WTC11 (cell line): ENCODE data around the gene SGCA.

Source experiments
- ATF2 ChIP-seq: sonication (generic); formaldehyde crosslinking; IDR thresholded peaks from 2 replicates; pipeline ENCODE4 v1.8.1; 2022; ENCODE audit warnings: low read depth, missing genetic modification reagents, borderline replicate concordance
- HMGA2 ChIP-seq: fragments of 250-450 bp; sonication (Bioruptor Pico); IDR thresholded peaks from 2 replicates; pipeline ENCODE4 v1.4.0; 2021; ENCODE audit warnings: mild to moderate bottlenecking, moderate library complexity
- TEAD4 ChIP-seq: sonication (generic); formaldehyde crosslinking; IDR thresholded peaks from 2 replicates; pipeline ENCODE4 v1.8.0; 2022; ENCODE audit warnings: mild to moderate bottlenecking, missing genetic modification reagents
- ZMAT4 ChIP-seq: fragments of 250-450 bp; sonication (Bioruptor Pico); IDR thresholded peaks from 2 replicates; pipeline ENCODE4 v1.9.0; 2021; ENCODE audit warnings: mild to moderate bottlenecking
- ZNF121 ChIP-seq: sonication (generic); formaldehyde crosslinking; IDR thresholded peaks from 2 replicates; pipeline ENCODE4 v1.8.0; 2023; ENCODE audit warnings: missing genetic modification reagents
- TF ChIP-seq, protein P1 (sequence below): fragments of 200-600 bp; IDR thresholded peaks from 2 replicates; pipeline ENCODE4 v1.8.0; 2022; ENCODE audit warnings: antibody characterized with exemption
- TF ChIP-seq, protein P2 (sequence below): sonication (generic); formaldehyde crosslinking; conservative IDR thresholded peaks from 2 replicates; pipeline ENCODE4 v1.8.1; 2023; ENCODE audit warnings: mild to moderate bottlenecking, low read depth, missing genetic modification reagents, moderate library complexity
- TF ChIP-seq, protein P3 (sequence below): sonication (generic); formaldehyde crosslinking; IDR thresholded peaks from 2 replicates; pipeline ENCODE4 v1.8.1; 2022; ENCODE audit warnings: missing genetic modification reagents, borderline replicate concordance

DNA sequence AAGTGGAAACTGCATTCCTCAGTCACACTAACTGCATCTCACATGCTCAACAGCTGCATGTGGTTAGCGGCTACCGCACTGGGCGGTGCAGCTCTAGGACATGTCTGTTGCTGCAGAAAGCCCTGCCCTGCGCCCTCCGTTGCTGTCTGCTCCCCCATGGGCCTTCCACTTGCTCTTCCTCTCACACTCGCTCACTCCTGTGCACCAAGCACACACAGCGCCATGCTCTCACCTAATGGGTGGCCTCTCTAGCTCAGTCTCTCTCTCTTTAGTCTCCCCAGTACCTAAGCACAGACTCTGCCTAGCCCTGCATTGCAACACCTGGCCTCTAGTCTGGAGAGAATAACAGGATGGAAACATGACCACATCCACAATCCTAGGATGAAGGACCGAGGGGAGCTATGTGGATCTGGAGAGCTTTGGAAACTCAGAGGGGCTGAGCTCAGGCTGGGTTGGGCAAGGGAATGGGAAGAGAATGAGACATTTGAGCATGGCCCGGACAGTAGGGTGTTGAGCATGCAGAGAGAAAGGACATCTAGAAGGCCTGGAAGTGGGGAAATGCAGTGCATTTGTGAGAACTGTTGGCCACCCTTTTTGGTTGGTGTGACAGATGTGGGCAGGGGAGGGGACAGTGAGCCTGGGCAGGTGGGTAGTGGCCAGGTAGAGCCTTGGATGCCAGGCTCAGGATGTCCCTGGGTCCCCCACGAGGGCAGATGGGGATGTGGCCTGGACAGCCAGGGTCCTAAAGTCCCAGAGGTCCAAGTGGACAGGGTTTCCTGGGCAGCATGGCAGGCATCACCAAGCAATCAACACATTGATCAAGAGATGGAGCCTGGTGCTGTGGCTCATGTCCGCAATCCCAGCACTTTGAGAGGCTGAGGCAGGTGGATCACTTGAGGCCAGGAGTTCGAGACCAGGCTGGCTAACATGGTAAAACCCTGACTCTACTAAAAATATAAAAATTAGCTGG is 16.1 kb downstream of the SGCA start:
- no peak for TF ChIP-seq ZNF121
- no peak for TF ChIP-seq ATF2
- TF ChIP-seq HMGA2 (CRISPR knock-in tag): no peak
- TF ChIP-seq, protein P1, sequence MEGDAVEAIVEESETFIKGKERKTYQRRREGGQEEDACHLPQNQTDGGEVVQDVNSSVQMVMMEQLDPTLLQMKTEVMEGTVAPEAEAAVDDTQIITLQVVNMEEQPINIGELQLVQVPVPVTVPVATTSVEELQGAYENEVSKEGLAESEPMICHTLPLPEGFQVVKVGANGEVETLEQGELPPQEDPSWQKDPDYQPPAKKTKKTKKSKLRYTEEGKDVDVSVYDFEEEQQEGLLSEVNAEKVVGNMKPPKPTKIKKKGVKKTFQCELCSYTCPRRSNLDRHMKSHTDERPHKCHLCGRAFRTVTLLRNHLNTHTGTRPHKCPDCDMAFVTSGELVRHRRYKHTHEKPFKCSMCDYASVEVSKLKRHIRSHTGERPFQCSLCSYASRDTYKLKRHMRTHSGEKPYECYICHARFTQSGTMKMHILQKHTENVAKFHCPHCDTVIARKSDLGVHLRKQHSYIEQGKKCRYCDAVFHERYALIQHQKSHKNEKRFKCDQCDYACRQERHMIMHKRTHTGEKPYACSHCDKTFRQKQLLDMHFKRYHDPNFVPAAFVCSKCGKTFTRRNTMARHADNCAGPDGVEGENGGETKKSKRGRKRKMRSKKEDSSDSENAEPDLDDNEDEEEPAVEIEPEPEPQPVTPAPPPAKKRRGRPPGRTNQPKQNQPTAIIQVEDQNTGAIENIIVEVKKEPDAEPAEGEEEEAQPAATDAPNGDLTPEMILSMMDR: no peak
- TF ChIP-seq, protein P2, sequence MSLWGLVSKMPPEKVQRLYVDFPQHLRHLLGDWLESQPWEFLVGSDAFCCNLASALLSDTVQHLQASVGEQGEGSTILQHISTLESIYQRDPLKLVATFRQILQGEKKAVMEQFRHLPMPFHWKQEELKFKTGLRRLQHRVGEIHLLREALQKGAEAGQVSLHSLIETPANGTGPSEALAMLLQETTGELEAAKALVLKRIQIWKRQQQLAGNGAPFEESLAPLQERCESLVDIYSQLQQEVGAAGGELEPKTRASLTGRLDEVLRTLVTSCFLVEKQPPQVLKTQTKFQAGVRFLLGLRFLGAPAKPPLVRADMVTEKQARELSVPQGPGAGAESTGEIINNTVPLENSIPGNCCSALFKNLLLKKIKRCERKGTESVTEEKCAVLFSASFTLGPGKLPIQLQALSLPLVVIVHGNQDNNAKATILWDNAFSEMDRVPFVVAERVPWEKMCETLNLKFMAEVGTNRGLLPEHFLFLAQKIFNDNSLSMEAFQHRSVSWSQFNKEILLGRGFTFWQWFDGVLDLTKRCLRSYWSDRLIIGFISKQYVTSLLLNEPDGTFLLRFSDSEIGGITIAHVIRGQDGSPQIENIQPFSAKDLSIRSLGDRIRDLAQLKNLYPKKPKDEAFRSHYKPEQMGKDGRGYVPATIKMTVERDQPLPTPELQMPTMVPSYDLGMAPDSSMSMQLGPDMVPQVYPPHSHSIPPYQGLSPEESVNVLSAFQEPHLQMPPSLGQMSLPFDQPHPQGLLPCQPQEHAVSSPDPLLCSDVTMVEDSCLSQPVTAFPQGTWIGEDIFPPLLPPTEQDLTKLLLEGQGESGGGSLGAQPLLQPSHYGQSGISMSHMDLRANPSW (CRISPR knock-in tag): no peak
- no peak for TF ChIP-seq TEAD4 (CRISPR knock-in tag)
- TF ChIP-seq, protein P3, sequence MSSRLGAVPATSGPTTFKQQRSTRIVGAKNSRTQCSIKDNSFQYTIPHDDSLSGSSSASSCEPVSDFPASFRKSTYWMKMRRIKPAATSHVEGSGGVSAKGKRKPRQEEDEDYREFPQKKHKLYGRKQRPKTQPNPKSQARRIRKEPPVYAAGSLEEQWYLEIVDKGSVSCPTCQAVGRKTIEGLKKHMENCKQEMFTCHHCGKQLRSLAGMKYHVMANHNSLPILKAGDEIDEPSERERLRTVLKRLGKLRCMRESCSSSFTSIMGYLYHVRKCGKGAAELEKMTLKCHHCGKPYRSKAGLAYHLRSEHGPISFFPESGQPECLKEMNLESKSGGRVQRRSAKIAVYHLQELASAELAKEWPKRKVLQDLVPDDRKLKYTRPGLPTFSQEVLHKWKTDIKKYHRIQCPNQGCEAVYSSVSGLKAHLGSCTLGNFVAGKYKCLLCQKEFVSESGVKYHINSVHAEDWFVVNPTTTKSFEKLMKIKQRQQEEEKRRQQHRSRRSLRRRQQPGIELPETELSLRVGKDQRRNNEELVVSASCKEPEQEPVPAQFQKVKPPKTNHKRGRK: no peak
- no peak for TF ChIP-seq ZMAT4 (CRISPR knock-in tag)
